Gastrocnemius medialis (tissue), 4 donors: ENCODE data around the gene TSLP. TPM values are rescaled to one million over a fixed set of nuclear protein-coding genes. Genes with fewer than 3 reads are reported as not detected.

Experiments
- ATAC-seq, 2 donors: fragments of 150-250 bp; one replicate each; pipeline ENCODE4 v1.9.1; 2016
- DNase-seq, 2 donors: peaks; one replicate each; pipeline ENCODE4 v3.0.0-alpha.2; 2019
- H3K27ac ChIP-seq, 4 donors: fragments of 200-600 bp; sonication (generic); 1 replicate in 1 of 4; 2 replicates in 3 of 4; pipeline ENCODE4 v1.5.1; 2016 to 2018; ENCODE audit warnings: mild to moderate bottlenecking in 2 of 4, moderate library complexity in 1 of 4
- H3K27me3 ChIP-seq, 3 donors: fragments of 200-600 bp; sonication (generic) in 2 of 3; 1 replicate in 1 of 3; 2 replicates in 2 of 3; pipeline versions ENCODE4 v1.5.1 to v1.6.0; 2016 to 2019; ENCODE audit warnings: mild to moderate bottlenecking in 1 of 3, moderate library complexity in 1 of 3
- H3K36me3 ChIP-seq, 2 donors: fragments of 200-600 bp; sonication (generic) in 1 of 2; one replicate each; pipeline ENCODE4 v1.5.1; 2017 to 2018
- H3K4me1 ChIP-seq, 2 donors: fragments of 200-600 bp; sonication (generic) in 1 of 2; one replicate each; pipeline ENCODE4 v1.5.1; 2016 to 2017; ENCODE audit warnings: mild to moderate bottlenecking in 2 of 2
- H3K4me3 ChIP-seq, 4 donors: fragments of 200-600 bp; sonication (generic) in 3 of 4; 1 replicate in 1 of 4; 2 replicates in 3 of 4; pipeline ENCODE4 v1.5.1; 2016 to 2019; ENCODE audit warnings: mild to moderate bottlenecking in 2 of 4
- H3K9me3 ChIP-seq, 3 donors: fragments of 200-600 bp; sonication (generic) in 2 of 3; 1 replicate in 1 of 3; 2 replicates in 2 of 3; pipeline ENCODE4 v1.5.1; 2016 to 2019
- CTCF ChIP-seq, 5 experiments: fragments of 450-650 bp in 3 of 5; fragments of 200-600 bp in 2 of 5; sonication (generic) in 2 of 5; IDR thresholded peaks in 4 of 5; conservative IDR thresholded peaks in 1 of 5; 1 replicate in 4 of 5; 2 replicates in 1 of 5; pipeline ENCODE4 v1.5.1; 2016 to 2019; ENCODE audit warnings: antibody characterized with exemption in 5 of 5, mild to moderate bottlenecking in 3 of 5, moderate library complexity in 3 of 5
- POLR2A ChIP-seq, 2 donors: fragments of 450-650 bp; IDR thresholded peaks; one replicate each; pipeline ENCODE4 v1.6.1; 2017; ENCODE audit warnings: antibody characterized with exemption in 2 of 2, mild to moderate bottlenecking in 2 of 2, moderate library complexity in 2 of 2
- in situ Hi-C, 4 donors: fragments of 200-750 bp; cut with MboI; loops; one replicate each; pipeline versions ENCODE4 v1.15.0 to v1.8.0; 2017; ENCODE audit warnings: low sequenced_read_pairs in 4 of 4
- intact Hi-C: fragments of 100-400 bp; cut with DNase I; formaldehyde crosslinking; loops from one replicate; pipeline ENCODE4 v1.15.1; 2023; ENCODE audit warnings: low total_unique reads
- total RNA-seq, 4 donors: library from RNA; depleted of rRNA; stranded (reverse); fragments of >200 nt; gene quantifications; one replicate each; pipeline versions ENCODE4 v1.1.0 to v1.2.3, GENCODE V29; 2016

The TSLP gene
- total RNA-seq, 4 donors from 2014 or later: 0.36 to 0.58 TPM; not detected in 2

- no peaks in the 10 kb centered on the region for H3K9me3 ChIP-seq
- ATAC-seq: no peak
These were observed 42.2 kb downstream of the TSLP start for GRCh38 chr5:111113678-111114077.

GRCh38 chr5:111115229-111115628 is 43.7 kb downstream of the TSLP start:
- no peak for TF ChIP-seq CTCF (IDR thresholded peaks at IDR 0.05 in 4 of 5, conservative IDR thresholded peaks at IDR 0.05 in 1 of 5)
- no peak for TF ChIP-seq POLR2A (IDR thresholded peaks at IDR 0.05)
- Histone ChIP-seq H3K9me3 (no peaks in the 10 kb centered on the region), H3K4me3 (no peak overlapping the region), H3K27me3 (no peaks in the 10 kb centered on the region), H3K27ac (no peak overlapping the region), H3K4me1 (no peaks in the 10 kb centered on the region), H3K36me3 (peaks cover 2 to 79% of the 10 kb centered on the region in 2 donors)
- ATAC-seq (no peak), DNase-seq (no peak)
- in situ Hi-C loops (loop anchor here in 1 of 4 donors (25.0 kb wide), 1 partner anchor 353 kb away; no protein-coding TSS in a partner anchor), intact Hi-C loops (no loop called here)

More at GRCh38 chr5:111113678-111114077, 42.2 kb downstream of the TSLP start:
- H3K36me3 ChIP-seq: peaks cover 0 to 71% of the 10 kb centered on the region in 2 donors
- H3K4me1 ChIP-seq: no peaks in the 10 kb centered on the region
- no peak overlapping the region for H3K4me3 ChIP-seq
- DNase-seq: no peak
- TF ChIP-seq POLR2A (IDR thresholded peaks at IDR 0.05) (no peak), CTCF (IDR thresholded peaks at IDR 0.05 in 4 of 5, conservative IDR thresholded peaks at IDR 0.05 in 1 of 5) (no peak)
- intact Hi-C loops (no loop called here), in situ Hi-C loops (loop anchor here in 1 of 4 donors (25.0 kb wide), 1 partner anchor 351 kb away; no protein-coding TSS in a partner anchor)
- no peak overlapping the region for H3K27ac ChIP-seq
- no peaks in the 10 kb centered on the region for H3K27me3 ChIP-seq

DNA sequence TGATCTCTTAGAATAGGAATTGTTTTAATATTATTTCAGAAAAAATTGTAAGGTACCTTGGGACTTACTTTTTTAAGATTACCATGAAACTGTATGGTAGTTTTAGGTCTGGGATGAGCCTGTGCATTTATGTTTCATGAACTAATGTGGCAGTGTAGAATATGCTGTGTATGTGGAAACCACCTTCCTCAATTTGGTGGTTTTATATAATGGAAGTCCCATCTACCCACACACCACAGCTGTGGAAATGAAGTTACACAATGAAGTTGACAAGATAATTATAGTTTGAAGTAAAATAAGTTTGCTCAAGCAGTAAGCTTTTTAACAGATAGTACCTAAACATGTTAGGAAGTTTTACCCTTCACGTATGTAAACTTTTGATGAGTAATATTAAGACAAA is 45.0 kb downstream of the TSLP start:
- no peak overlapping the region for H3K27ac ChIP-seq
- in situ Hi-C loops (loop anchor here in 1 of 4 donors (25.0 kb wide), 1 partner anchor 354 kb away; no protein-coding TSS in a partner anchor), intact Hi-C loops (no loop called here)
- H3K36me3 ChIP-seq: peaks cover 5 to 79% of the 10 kb centered on the region in 2 donors
- no peaks in the 10 kb centered on the region for H3K27me3 ChIP-seq
- no peak overlapping the region for H3K4me3 ChIP-seq
- DNase-seq (no peak), ATAC-seq (no peak)
- TF ChIP-seq POLR2A (IDR thresholded peaks at IDR 0.05) (no peak), CTCF (IDR thresholded peaks at IDR 0.05 in 4 of 5, conservative IDR thresholded peaks at IDR 0.05 in 1 of 5) (no peak)
- no peaks in the 10 kb centered on the region for H3K9me3 ChIP-seq
- H3K4me1 ChIP-seq: no peaks in the 10 kb centered on the region

DNA sequence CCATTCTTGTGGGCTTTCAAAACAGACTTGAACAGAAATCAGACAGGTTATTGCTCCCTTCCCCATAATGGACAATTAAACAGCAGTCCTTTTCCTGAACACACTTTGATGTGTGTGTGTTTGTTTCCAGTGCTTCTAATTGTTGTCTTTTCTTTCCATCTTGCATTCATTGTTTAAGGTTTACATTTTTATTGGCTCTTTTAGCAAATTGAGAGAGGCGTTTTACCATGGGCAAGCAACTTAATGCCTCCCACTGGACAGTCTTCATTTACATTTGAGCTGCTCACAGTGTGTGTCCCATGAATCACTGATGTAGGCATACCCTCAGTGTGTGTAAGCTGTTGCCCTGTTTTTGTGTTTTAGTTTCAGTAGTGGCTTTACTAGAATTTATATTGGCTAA is 45.6 kb downstream of the TSLP start:
- H3K4me1 ChIP-seq: no peaks in the 10 kb centered on the region
- DNase-seq (no peak), ATAC-seq (no peak)
- H3K27me3 ChIP-seq: no peaks in the 10 kb centered on the region
- no peak overlapping the region for H3K27ac ChIP-seq
- H3K36me3 ChIP-seq: peaks cover 5 to 77% of the 10 kb centered on the region in 2 donors
- in situ Hi-C loops: loop anchor here in 1 of 4 donors (25.0 kb wide), 1 partner anchor 355 kb away; no protein-coding TSS in a partner anchor
- H3K4me3 ChIP-seq: no peak overlapping the region
- TF ChIP-seq CTCF (IDR thresholded peaks at IDR 0.05 in 4 of 5, conservative IDR thresholded peaks at IDR 0.05 in 1 of 5) (no peak), POLR2A (IDR thresholded peaks at IDR 0.05) (no peak)
- H3K9me3 ChIP-seq: no peaks in the 10 kb centered on the region
- intact Hi-C loops: no loop called here

GRCh38 chr5:111119221-111119620 is 47.7 kb downstream of the TSLP start:
- intact Hi-C loops: no loop called here
- Histone ChIP-seq H3K4me1 (no peaks in the 10 kb centered on the region), H3K4me3 (no peak overlapping the region), H3K9me3 (no peaks in the 10 kb centered on the region), H3K27me3 (no peaks in the 10 kb centered on the region), H3K27ac (no peak overlapping the region), H3K36me3 (peaks cover 5 to 77% of the 10 kb centered on the region in 2 donors)
- TF ChIP-seq POLR2A (IDR thresholded peaks at IDR 0.05) (no peak), CTCF (IDR thresholded peaks at IDR 0.05 in 4 of 5, conservative IDR thresholded peaks at IDR 0.05 in 1 of 5) (no peak)
- ATAC-seq (no peak), DNase-seq (no peak)
- in situ Hi-C loops: loop anchor here in 1 of 4 donors (25.0 kb wide), 1 partner anchor 357 kb away; no protein-coding TSS in a partner anchor
